PC-9 (cell line): ENCODE data around the gene CMIP.

Experiments used
- EZH2 ChIP-seq: fragments of 200-600 bp; sonication (generic); IDR thresholded peaks from 2 replicates; pipeline ENCODE4 v1.8.0; 2017; ENCODE audit warnings: antibody characterized with exemption, low read depth
- TF ChIP-seq, protein P1 (sequence below): fragments of 200-600 bp; sonication (generic); conservative IDR thresholded peaks from 2 replicates; pipeline ENCODE4 v1.6.1; 2017; ENCODE audit warnings: mixed run types, antibody characterized with exemption, mild to moderate bottlenecking, moderate library complexity

DNA sequence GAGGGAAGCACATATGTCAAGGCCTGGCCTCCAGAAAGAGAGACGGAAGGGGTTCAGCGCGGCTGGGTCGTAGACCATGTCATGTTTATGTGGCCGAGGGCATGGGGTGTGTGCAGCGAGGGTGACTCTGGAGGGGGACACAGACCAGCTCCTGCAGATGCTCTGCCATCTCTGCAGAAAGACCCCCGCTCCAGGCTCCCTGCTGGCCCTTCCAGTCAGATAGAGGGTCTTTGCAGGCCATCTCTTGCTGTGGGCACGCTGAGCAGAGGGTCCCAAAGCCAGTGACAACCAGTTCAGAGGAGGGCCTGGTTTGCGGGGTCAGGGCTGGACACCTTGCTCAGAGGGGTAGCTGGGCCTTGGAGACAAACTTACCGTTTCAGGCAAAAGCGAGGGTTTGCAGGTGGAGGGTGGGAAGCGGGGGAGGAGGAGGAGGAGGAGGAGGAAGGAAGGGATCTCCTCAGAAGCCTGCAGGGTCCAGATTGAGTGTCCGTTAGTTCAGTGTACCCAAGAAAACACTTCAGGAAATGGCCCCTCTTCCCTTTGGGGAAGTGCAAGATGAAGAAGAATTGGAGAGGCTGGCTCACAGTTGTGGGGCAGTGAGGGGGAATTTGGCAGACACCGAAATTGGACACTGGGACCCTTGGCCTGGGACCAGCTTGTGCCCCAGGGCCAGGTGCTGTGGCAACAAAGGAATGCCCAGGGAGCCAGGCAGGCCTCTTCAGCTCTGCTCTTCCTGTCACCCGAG, 102.8 kb downstream of the CMIP start:
- TF ChIP-seq, protein P1, sequence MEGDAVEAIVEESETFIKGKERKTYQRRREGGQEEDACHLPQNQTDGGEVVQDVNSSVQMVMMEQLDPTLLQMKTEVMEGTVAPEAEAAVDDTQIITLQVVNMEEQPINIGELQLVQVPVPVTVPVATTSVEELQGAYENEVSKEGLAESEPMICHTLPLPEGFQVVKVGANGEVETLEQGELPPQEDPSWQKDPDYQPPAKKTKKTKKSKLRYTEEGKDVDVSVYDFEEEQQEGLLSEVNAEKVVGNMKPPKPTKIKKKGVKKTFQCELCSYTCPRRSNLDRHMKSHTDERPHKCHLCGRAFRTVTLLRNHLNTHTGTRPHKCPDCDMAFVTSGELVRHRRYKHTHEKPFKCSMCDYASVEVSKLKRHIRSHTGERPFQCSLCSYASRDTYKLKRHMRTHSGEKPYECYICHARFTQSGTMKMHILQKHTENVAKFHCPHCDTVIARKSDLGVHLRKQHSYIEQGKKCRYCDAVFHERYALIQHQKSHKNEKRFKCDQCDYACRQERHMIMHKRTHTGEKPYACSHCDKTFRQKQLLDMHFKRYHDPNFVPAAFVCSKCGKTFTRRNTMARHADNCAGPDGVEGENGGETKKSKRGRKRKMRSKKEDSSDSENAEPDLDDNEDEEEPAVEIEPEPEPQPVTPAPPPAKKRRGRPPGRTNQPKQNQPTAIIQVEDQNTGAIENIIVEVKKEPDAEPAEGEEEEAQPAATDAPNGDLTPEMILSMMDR = no peak
- no peak for TF ChIP-seq EZH2
